ENCODE measurements around the gene CAMKK1. TPM values are rescaled to one million over a fixed set of nuclear protein-coding genes. Genes with fewer than 3 reads are reported as not detected.

Gene CAMKK1
- total and polyA plus RNA-seq, 7 experiments from 2014 or later: 2.3 to 12.5 (median 5.0) TPM

GRCh38 chr17:3848229-3848835, 44.5 kb downstream of the CAMKK1 start:
- no peak overlapping the region for H3K4me3 ChIP-seq (ENCODE audit: low read length)
- ATAC-seq (no peak), DNase-seq (no peak)
- H3K27me3 Mint-ChIP-seq: peaks cover 0 to 17% (median 4%) of the 10 kb centered on the region in 5 donors
- peaks cover 0 to 5% (median 0%) of the 10 kb centered on the region in 3 experiments for H3K36me3 ChIP-seq (ENCODE audit: control insufficient read depth in 2 of 3, insufficient read depth in 3 of 3, low read length in 3 of 3)
- peaks cover 0 to 1% (median 0%) of the 10 kb centered on the region in 11 donors for H3K9me3 Mint-ChIP-seq
- ChIA-PET POLR2A (no interaction called here), CTCF (no interaction called here)
- H3K36me3 Mint-ChIP-seq: peaks cover 0 to 4% (median 0%) of the 10 kb centered on the region in 5 donors
- no peak overlapping the region for H3K4me3 Mint-ChIP-seq
- H3K27me3 ChIP-seq (ENCODE audit: control insufficient read depth in 2 of 2, insufficient read depth in 2 of 2, low read length in 2 of 2): no peaks in the 10 kb centered on the region
- no peak overlapping the region for H3K27ac ChIP-seq (ENCODE audit: low read depth, low read length)
- no peaks in the 10 kb centered on the region for H3K9me3 ChIP-seq (ENCODE audit: control insufficient read depth in 2 of 3, low read length in 3 of 3)
- H3K27ac Mint-ChIP-seq: no peak overlapping the region
- intact Hi-C loops (cut with micrococcal nuclease): loop anchor here (5.0 to 10.0 kb wide), 2 partner anchors 226 to 801 kb away; no protein-coding TSS in a partner anchor
- peaks cover 18 to 31% (median 19%) of the 10 kb centered on the region in 7 donors for H3K4me1 Mint-ChIP-seq
- peaks cover 12 to 17% of the 10 kb centered on the region in 2 donors for H3K4me1 ChIP-seq (ENCODE audit: control insufficient read depth in 2 of 2, insufficient read depth in 2 of 2, low read length in 2 of 2)

GRCh38 chr17:3847165-3847670, 45.6 kb downstream of the CAMKK1 start:
- intact Hi-C loops (cut with micrococcal nuclease): loop anchor here (2.0 to 10.0 kb wide), 3 partner anchors 228 to 800 kb away; partner anchors contain the start of genes CYB5D2 (in 1 of the 2) and ZZEF1 (in 1 of the 2)
- ChIA-PET POLR2A (interaction anchor here (0.9 to 1.6 kb wide), 4 partner anchors 46 to 136 kb away, joined by 4 to 9 read pairs (median 6); partner anchors contain the start of genes CAMKK1 and HASPIN), CTCF (interaction anchor here (5.3 kb wide), 1 partner anchor 110 kb away, joined by 46 read pairs; no protein-coding TSS in a partner anchor)
- peak overlapping the region in 5 of 10 donors; percentile 13 to 95 (median 48) for H3K4me3 Mint-ChIP-seq
- peaks cover 0 to 4% (median 0%) of the 10 kb centered on the region in 5 donors for H3K36me3 Mint-ChIP-seq
- peaks cover 0 to 1% (median 0%) of the 10 kb centered on the region in 11 donors for H3K9me3 Mint-ChIP-seq
- Histone ChIP-seq H3K27me3 (ENCODE audit: control insufficient read depth in 2 of 2, insufficient read depth in 2 of 2, low read length in 2 of 2) (no peaks in the 10 kb centered on the region), H3K36me3 (ENCODE audit: control insufficient read depth in 2 of 3, insufficient read depth in 3 of 3, low read length in 3 of 3) (peaks cover 0 to 12% (median 8%) of the 10 kb centered on the region in 3 experiments), H3K9me3 (ENCODE audit: control insufficient read depth in 2 of 3, low read length in 3 of 3) (no peaks in the 10 kb centered on the region), H3K4me3 (ENCODE audit: low read length) (no peak overlapping the region), H3K4me1 (ENCODE audit: control insufficient read depth in 2 of 2, insufficient read depth in 2 of 2, low read length in 2 of 2) (peaks cover 12 to 17% of the 10 kb centered on the region in 2 donors), H3K27ac (ENCODE audit: low read depth, low read length) (no peak overlapping the region)
- peaks cover 0 to 17% (median 4%) of the 10 kb centered on the region in 5 donors for H3K27me3 Mint-ChIP-seq
- ATAC-seq (no peak), DNase-seq (no peak)
- peaks cover 18 to 31% (median 20%) of the 10 kb centered on the region in 7 donors for H3K4me1 Mint-ChIP-seq
- peak overlapping the region in 2 of 9 donors; percentile 38 to 47 for H3K27ac Mint-ChIP-seq

GRCh38 chr17:3846437-3847164, 46.3 kb downstream of the CAMKK1 start:
- no peak for DNase-seq
- peak overlapping the region; percentile 23 to 98 (median 90) for H3K4me3 Mint-ChIP-seq
- H3K4me3 ChIP-seq (ENCODE audit: low read length): peak overlapping the region; percentile 15
- H3K36me3 Mint-ChIP-seq: peaks cover 0 to 4% (median 0%) of the 10 kb centered on the region in 5 donors
- H3K27me3 Mint-ChIP-seq: peaks cover 0 to 13% (median under 1%) of the 10 kb centered on the region in 5 donors
- H3K9me3 ChIP-seq (ENCODE audit: control insufficient read depth in 2 of 3, low read length in 3 of 3): no peaks in the 10 kb centered on the region
- no peaks in the 10 kb centered on the region for H3K9me3 Mint-ChIP-seq
- H3K4me1 Mint-ChIP-seq: peaks cover 18 to 31% (median 20%) of the 10 kb centered on the region in 7 donors
- no peak overlapping the region for H3K27ac ChIP-seq (ENCODE audit: low read depth, low read length)
- POLR2A ChIA-PET: interaction anchor here (0.6 to 1.6 kb wide), 13 partner anchors 11 to 169 kb away, joined by 3 to 9 read pairs (median 3); partner anchors contain the start of genes CAMKK1 and HASPIN
- ATAC-seq: no peak
- intact Hi-C loops (cut with micrococcal nuclease): loop anchor here (1.0 to 10.0 kb wide), 11 partner anchors 47 to 799 kb away; partner anchors contain the start of genes ATP2A3 (in 2 of the 2), CAMKK1 (in 2 of the 2), CYB5D2 (in 2 of the 2) and EMC6 (in 2 of the 2)
- CTCF ChIA-PET: interaction anchor here (0.7 to 5.3 kb wide), 4 partner anchors 9 to 109 kb away, joined by 3 to 46 read pairs (median 4); no protein-coding TSS in a partner anchor
- peaks cover 12 to 17% of the 10 kb centered on the region in 2 donors for H3K4me1 ChIP-seq (ENCODE audit: control insufficient read depth in 2 of 2, insufficient read depth in 2 of 2, low read length in 2 of 2)
- peaks cover 0 to 17% (median 10%) of the 10 kb centered on the region in 3 experiments for H3K36me3 ChIP-seq (ENCODE audit: control insufficient read depth in 2 of 3, insufficient read depth in 3 of 3, low read length in 3 of 3)
- H3K27me3 ChIP-seq (ENCODE audit: control insufficient read depth in 2 of 2, insufficient read depth in 2 of 2, low read length in 2 of 2): no peaks in the 10 kb centered on the region
- H3K27ac Mint-ChIP-seq: peak overlapping the region in 7 of 9 donors; percentile 42 to 88 (median 47)

- peaks cover 0 to 24% (median 10%) of the 10 kb centered on the region in 3 experiments for H3K36me3 ChIP-seq (ENCODE audit: control insufficient read depth in 2 of 3, insufficient read depth in 3 of 3, low read length in 3 of 3)
- no peaks in the 10 kb centered on the region for H3K27me3 ChIP-seq (ENCODE audit: control insufficient read depth in 2 of 2, insufficient read depth in 2 of 2, low read length in 2 of 2)
- Mint-ChIP-seq H3K4me3 (peak within 1 kb of the TSS; percentile 85 to 98 (median 90)), H3K27ac (peak within 1 kb of the TSS; percentile 59 to 95 (median 88)), H3K4me1 (peaks cover 18 to 33% (median 24%) of the 10 kb centered on the region in 7 donors), H3K36me3 (peaks cover 0 to 9% (median 0%) of the 10 kb centered on the region in 5 donors), H3K27me3 (peaks cover 0 to 13% (median 0%) of the 10 kb centered on the region in 5 donors), H3K9me3 (peaks cover 0 to 2% (median 0%) of the 10 kb centered on the region in 11 donors)
- peak within 1 kb of the TSS; percentile 83 for H3K4me3 ChIP-seq (ENCODE audit: low read length)
- DNase-seq (peak; percentile 79 to 98 (median 90)), ATAC-seq (peak; percentile 98)
- intact Hi-C loops (cut with micrococcal nuclease): loop anchor here (1.0 to 10.0 kb wide), 11 partner anchors 47 to 799 kb away; partner anchors contain the start of genes ATP2A3 (in 2 of the 2), CAMKK1 (in 2 of the 2), CYB5D2 (in 2 of the 2) and EMC6 (in 2 of the 2)
- peaks cover 12 to 17% of the 10 kb centered on the region in 2 donors for H3K4me1 ChIP-seq (ENCODE audit: control insufficient read depth in 2 of 2, insufficient read depth in 2 of 2, low read length in 2 of 2)
- no peaks in the 10 kb centered on the region for H3K9me3 ChIP-seq (ENCODE audit: control insufficient read depth in 2 of 3, low read length in 3 of 3)
- ChIA-PET CTCF (interaction anchor here (0.6 to 5.3 kb wide), 7 partner anchors 9 to 1122 kb away, joined by 3 to 46 read pairs (median 4); partner anchors contain the start of gene SPAG7), POLR2A (interaction anchor here (0.6 to 1.6 kb wide), 18 partner anchors 12 to 998 kb away, joined by 3 to 9 read pairs (median 3); partner anchors contain the start of genes CAMKK1 and HASPIN)
- peak within 1 kb of the TSS; percentile 90 for H3K27ac ChIP-seq (ENCODE audit: low read depth, low read length)
Observed at GRCh38 chr17:3845621-3846436, 47.0 kb downstream of the CAMKK1 start, which contains the start of gene NCBP3. TSS of gene NCBP3 (minus strand) at chr17:3846246. CDS start at chr17:3846223, 23 bp downstream.

GRCh38 chr17:3845291-3845620, 47.6 kb downstream of the CAMKK1 start:
- Histone ChIP-seq H3K36me3 (ENCODE audit: control insufficient read depth in 2 of 3, insufficient read depth in 3 of 3, low read length in 3 of 3) (peaks cover 0 to 30% (median 11%) of the 10 kb centered on the region in 3 experiments), H3K4me3 (ENCODE audit: low read length) (peak overlapping the region; percentile 83), H3K9me3 (ENCODE audit: control insufficient read depth in 2 of 3, low read length in 3 of 3) (no peaks in the 10 kb centered on the region), H3K27ac (ENCODE audit: low read depth, low read length) (peak overlapping the region; percentile 90), H3K4me1 (ENCODE audit: control insufficient read depth in 2 of 2, insufficient read depth in 2 of 2, low read length in 2 of 2) (peaks cover 12 to 17% of the 10 kb centered on the region in 2 donors), H3K27me3 (ENCODE audit: control insufficient read depth in 2 of 2, insufficient read depth in 2 of 2, low read length in 2 of 2) (no peaks in the 10 kb centered on the region)
- peak overlapping the region; percentile 59 to 95 (median 88) for H3K27ac Mint-ChIP-seq
- DNase-seq (peak in 1 of 9 donors; percentile 40), ATAC-seq (no peak)
- intact Hi-C loops (cut with micrococcal nuclease): loop anchor here (5.0 to 10.0 kb wide), 2 partner anchors 230 to 798 kb away; no protein-coding TSS in a partner anchor
- ChIA-PET CTCF (interaction anchor here (0.6 to 5.3 kb wide), 5 partner anchors 17 to 1122 kb away, joined by 3 to 46 read pairs (median 6); partner anchors contain the start of gene SPAG7), POLR2A (interaction anchor here (0.6 to 1.6 kb wide), 9 partner anchors 12 to 997 kb away, joined by 3 to 9 read pairs (median 3); partner anchors contain the start of gene HASPIN)
- H3K4me3 Mint-ChIP-seq: peak overlapping the region; percentile 85 to 98 (median 90)
- H3K27me3 Mint-ChIP-seq: peaks cover 0 to 10% (median 0%) of the 10 kb centered on the region in 5 donors
- H3K9me3 Mint-ChIP-seq: peaks cover 0 to 2% (median 0%) of the 10 kb centered on the region in 11 donors
- H3K4me1 Mint-ChIP-seq: peaks cover 20 to 37% (median 30%) of the 10 kb centered on the region in 7 donors
- peaks cover 0 to 14% (median 3%) of the 10 kb centered on the region in 5 donors for H3K36me3 Mint-ChIP-seq

Measured in naive thymus-derived CD4-positive, alpha-beta T cell (primary cell).